Measurements from ENCODE around the gene ABCA9.

Gene ABCA9

GRCh38 chr17:69065113-69065512 lies 4.4 kb upstream of the ABCA9 start:
- ATAC-seq (no peak), DNase-seq (no peak)

DNA sequence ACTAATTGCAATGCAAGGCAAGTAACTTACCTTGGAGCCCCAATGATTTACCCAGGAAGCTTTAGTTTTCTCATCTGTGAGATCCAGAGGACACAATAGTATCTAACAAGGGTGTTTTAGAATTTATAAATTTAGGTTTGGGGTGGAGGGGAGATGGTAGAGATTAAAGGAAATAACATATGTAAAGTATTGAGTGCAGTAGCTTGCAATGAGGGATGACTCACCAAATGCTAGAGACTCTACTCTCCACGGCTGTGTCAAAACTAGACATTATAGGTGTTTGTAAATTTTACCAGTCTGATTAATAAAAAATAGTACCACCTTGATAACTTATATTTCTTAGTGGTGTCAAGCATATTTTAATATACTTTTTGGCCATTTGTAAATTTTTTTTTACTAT lies 3.7 kb upstream of the ABCA9 start:
- ATAC-seq (no peak), DNase-seq (no peak)

GRCh38 chr17:69064001-69064400 lies 3.3 kb upstream of the ABCA9 start:
- DNase-seq, result no peak
- ATAC-seq, result no peak

- DNase-seq, result no peak
Measured at GRCh38 chr17:69062860-69063581, 2.3 kb upstream of the ABCA9 start.

DNA sequence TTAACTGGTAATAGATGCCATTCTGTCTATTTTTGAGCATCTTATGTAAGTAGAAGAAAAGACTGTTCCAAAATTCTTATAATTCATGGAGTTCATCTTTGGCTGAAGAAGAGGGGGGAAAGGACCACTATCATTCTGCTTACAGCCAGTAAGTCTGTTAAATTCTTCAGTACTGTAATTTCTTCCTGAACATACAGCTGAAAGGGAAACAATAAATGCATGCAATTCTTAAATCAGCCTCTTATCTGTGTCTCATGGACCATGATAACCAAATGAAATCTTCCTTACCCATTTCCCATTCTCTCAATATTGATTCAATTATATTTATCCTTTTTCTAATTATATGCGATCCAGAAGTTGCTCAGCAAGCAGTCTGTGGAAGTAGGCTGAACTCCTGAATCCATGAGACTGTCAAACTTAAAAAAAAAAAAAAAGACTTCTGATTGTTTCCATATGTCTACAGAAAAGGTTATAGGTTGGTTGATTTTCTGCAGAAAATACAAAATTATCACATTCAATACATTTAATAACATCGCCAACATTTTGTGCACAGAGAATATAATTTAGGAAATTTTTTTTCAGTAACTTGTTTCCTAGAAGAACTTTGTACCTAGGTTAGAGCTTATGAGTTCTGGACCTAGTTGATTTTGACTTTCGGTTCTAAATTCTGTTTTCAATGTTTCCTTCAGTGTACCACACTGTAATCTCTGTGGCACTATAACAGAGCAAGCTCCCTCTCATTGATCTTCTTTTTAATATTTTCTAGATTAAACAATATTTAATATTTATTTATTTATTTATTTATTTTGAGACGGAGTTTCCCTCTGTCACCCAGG lies 1.2 kb upstream of the ABCA9 start:
- ATAC-seq (no peak), DNase-seq (no peak)

More at GRCh38 chr17:69062860-69063581, 2.3 kb upstream of the ABCA9 start:
- ATAC-seq, result no peak

- ATAC-seq (no peak), DNase-seq (no peak)
Measured at GRCh38 chr17:69059458-69060175, 1.1 kb downstream of the ABCA9 start.

DNA sequence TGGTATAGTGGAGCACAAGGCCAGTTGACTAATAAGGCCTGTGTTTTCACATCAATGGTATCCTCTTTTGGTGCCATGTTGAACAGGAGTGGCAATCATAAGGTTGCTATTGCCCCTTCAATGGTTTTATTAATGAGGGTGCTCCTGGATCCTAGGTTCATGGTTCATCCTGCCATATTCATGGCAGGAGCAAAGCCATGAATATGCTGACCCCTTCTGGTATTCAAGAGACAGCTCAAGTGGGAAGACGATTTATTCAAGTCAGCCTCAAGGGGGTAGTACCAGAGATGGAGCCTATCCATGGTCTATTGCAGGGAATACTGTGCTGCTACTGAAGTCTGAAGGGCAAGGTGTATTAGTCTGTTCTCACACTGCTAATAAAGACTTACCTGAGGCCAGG lies 2.6 kb downstream of the ABCA9 start:
- ATAC-seq (no peak), DNase-seq (no peak)

DNA sequence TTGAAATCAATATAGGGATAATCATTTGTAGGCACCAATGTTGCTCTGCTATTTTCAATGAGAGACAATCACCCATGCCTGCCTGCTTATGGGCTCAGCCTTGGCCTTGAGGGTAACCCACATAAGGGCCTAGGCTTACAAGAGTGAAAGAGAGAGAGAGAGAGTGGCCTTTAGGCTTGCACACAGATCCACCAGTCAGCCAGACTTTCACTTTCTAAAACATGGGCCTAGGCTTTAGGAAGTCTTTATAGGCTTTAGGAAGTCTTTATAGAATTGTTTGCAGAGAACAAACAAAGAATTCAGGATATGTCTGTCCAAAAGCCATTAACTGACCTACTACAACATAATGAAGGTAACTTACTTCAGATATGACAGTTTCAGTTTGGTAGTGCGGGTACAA lies 3.4 kb downstream of the ABCA9 start:
- no peak for ATAC-seq
- no peak for DNase-seq

GRCh38 chr17:69056179-69056823 lies 4.4 kb downstream of the ABCA9 start:
- DNase-seq, result no peak
- no peak for ATAC-seq

GRCh38 chr17:69055334-69055733 lies 5.4 kb downstream of the ABCA9 start:
- DNase-seq (no peak), ATAC-seq (no peak)

DNA sequence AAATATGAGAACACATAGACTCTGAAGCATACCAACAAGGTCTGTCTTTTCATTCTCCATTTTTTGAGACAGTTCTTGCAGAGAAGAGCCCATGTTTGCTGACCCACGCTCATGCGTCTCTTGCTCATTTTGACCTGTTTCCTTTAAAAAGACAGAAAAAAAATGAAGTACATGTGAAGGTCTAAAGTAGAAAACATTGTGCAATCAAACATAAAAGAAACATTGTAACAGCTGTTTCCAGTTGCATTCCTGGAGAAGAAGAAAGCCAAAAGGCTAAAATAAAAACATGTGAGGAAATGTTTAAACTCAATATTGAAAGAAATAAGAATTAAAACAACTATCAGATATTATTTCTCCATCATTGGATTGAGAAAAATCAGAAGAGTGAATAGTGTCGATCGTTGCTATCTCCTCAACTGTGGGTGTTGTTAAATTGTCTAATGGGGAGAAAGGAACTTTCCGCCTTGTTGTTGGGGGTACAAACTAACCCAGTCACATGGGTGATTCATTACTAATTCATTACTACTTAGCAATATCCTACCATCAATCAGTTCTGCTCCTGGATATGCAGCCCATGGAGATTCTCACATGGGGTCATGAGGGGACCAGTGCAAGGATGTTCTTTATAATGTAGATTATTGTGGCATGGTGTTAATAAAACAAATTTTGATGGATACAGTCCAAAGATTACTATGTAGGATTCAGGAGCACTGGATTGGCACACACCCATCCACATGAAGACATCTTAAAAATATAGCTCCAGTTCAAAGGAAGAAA lies 9.5 kb downstream of the ABCA9 start:
- no peak for DNase-seq

GRCh38 chr17:69048634-69049033 lies 12.1 kb downstream of the ABCA9 start:
- DNase-seq, result no peak
- ATAC-seq, result no peak

More for the DNA sequence above, 9.5 kb downstream of the ABCA9 start:
- ATAC-seq, result no peak

DNA sequence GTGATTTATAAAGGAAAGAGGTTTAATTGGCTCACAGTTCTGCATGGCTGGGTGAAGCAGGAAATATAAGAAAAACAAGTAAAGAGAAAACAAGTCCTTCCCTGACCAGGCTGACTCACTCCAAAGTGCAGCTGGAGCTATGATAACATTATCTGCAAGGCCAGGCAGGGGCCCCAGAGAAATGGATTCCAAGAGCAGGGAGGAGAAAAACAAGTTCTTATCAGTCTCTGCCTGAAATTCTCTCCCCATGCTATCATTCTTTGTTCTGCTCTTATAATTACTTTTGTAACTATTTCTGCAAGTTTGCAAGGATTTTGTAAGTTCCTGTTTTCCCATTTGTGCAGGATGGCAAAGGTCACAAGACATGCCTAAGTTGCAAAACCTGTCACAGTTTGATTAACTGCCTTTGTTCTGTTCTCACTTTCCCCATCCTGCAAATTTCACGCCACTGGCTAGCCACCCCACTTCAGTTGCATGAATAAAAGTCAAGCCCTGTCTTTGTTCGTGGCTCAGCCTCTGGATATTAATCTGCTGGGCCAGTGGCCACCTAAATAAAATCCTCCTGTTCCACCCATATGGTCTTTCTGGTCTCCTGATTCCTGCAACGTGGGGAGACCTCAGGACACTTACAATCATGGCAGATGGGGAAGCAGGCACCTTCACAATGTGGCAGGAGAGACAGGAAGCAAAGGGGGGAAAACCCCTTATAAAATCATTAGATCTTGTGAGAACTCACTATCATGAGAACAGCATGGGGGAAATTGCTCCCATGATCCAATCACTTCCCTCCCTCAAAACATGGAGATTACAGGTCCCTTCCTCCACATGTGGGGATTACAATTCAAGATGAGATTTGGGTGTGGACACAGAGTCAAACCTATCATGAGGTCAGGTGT lies 13.1 kb downstream of the ABCA9 start:
- DNase-seq (no peak), ATAC-seq (no peak)

- ATAC-seq (no peak), DNase-seq (no peak)
Measured at GRCh38 chr17:69046121-69046807, 14.5 kb downstream of the ABCA9 start.

DNA sequence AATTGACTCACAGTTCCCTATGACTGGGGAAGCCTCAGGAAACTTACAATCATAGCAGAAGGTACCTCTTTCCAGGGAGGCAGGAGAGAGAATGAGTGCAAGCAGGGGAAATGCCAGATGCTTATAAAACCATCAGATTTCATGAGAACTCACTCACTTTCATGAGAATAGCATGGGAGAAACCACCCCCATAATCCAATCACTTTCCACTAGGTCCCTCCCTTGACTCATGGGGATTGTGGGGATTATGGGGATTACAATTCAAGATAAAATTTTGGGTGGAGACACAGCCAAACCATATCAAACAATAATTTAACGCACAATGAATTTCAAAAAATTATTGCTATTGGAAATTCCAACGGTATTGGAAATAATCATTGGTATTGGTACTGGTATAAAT lies 15.1 kb downstream of the ABCA9 start:
- DNase-seq (no peak), ATAC-seq (no peak)

DNA sequence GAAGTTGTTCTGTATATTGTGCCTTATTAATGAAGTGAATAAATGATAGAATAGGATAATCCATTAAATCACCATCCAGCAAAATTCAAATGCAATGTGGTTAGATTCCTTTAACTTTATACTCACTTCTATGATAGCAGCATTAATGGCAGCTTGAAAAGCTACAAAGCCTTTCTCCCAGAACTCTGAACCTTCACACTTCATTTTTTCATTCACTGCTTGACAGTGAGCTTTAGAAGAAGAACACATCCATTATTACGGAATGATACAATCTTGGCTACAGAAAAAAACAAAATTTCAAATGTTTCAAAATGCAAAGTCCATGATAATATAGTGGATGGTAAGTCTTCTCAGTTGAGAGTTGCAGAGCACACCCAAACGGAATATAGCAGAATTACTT lies 16.4 kb downstream of the ABCA9 start:
- no peak for ATAC-seq
- no peak for DNase-seq

DNA sequence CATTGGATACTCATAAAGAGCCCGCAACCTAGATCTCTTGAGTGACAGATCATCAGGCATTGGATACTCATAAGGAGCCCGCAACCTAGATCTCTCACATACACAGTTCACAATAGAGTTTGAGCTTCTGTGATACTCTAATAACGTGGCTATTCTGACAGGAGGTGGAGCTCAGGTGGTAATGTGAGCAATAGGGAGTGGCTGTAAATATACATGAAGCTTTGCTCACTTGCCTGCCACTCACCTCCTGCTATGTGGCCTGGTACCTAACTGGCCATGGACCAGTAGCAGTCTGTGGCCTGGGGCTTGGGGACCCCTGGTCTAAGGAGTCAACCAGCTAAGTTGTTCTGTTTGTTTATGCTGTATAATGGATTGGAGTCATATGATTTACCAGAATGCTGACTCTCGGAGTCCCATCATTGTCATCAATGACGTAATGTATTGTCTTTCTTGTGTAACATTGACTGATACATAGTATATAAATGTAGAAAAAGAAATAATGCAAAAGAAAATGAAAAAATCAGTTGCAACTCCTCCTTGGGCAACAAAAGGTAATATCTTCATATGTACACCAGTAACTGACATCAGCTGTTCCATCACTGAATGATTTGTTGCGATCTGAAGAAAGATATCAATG lies 17.5 kb downstream of the ABCA9 start:
- ATAC-seq, result no peak
- no peak for DNase-seq

GRCh38 chr17:69042308-69042707 lies 18.4 kb downstream of the ABCA9 start:
- ATAC-seq, result no peak
- DNase-seq, result no peak

- ATAC-seq, result no peak
- DNase-seq, result no peak
Measured at GRCh38 chr17:69031839-69032238, 28.9 kb downstream of the ABCA9 start.

DNA sequence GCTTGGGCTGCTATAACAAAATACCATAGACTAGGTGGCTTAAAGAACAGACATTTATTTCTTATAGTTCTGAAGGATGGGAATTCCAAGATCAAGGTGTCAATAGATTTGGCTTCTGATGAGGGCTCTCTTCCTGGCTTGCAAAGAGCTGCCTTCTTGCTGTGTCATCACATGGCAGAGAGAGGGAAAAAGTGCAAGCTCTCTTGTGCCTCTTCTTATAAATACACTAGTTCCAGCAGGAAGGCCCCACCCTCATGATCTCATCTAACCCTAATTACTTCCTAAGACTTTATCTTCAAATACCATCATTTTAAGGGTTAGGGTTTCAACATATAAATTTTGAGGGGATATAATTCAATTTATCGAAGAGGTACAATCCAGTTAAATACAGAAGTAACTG lies 30.6 kb downstream of the ABCA9 start:
- DNase-seq (no peak), ATAC-seq (no peak)

All from stimulated activated naive CD8-positive, alpha-beta T cell treated with anti-CD3 and anti-CD28 coated beads, Interleukin-15, Interleukin-2, amounts not matched to agents 100 U/mL and 50 U/mL, for 24 hours (primary cell).